K562 (cell line): ENCODE measurements around the gene TMPRSS7. TPM values are rescaled to one million over a fixed set of nuclear protein-coding genes. Genes with fewer than 3 reads are reported as not detected.

Experiments
- ATAC-seq: fragments of 200-7000 bp; cut with Tn5 transposase; 3 replicates; pipeline ENCODE4 v1.9.1; 2020; ENCODE audit warnings: moderate library complexity
- BruUV-seq: library from RNA; stranded (reverse); fragments of 400-500 nt; replicated peaks from 2 replicates; lab custom pipeline; 2021; lab: Mats Ljungman, UMichigan
- CTCF ChIA-PET: fragments of 300-600 bp; formaldehyde crosslinking; extraction: SDS; loops from one replicate; lab custom pipeline; 2021; ENCODE audit warnings: low intra/inter-chr PET ratio; lab: Yijun Ruan, JAX
- POLR2A ChIA-PET: fragments of 300-600, 350-650 bp; sonication (Branson Sonifier 250); formaldehyde crosslinking; extraction: SDS; loops from one replicate; lab custom pipeline; 2021; ENCODE audit warnings: antibody characterized with exemption, inconsistent platforms; lab: Yijun Ruan, JAX
- DNase-seq, 4 experiments: peaks; one replicate each; pipeline versions ENCODE4 v3.0.0 to v3.0.0-alpha.2; 2011 to 2018; ENCODE audit warnings: low spot score in 3 of 4, mixed read lengths in 3 of 4; ENCODE audit errors: extremely low read depth in 1 of 4
- FAIRE-seq: peaks from 2 replicates; lab custom pipeline; 2011; peaks lifted over from hg19 to GRCh38; lab: Jason Lieb, UNC
- H2AFZ ChIP-seq: 2 replicates; pipeline ENCODE4 v1.6.0; 2011; ENCODE audit warnings: low read depth, low read length, control low read depth, inconsistent platforms
- H3K27ac ChIP-seq: fragments of 200-600 bp; 3 replicates; pipeline ENCODE4 v1.8.0; 2011; ENCODE audit warnings: low read depth, mild to moderate bottlenecking, control low read depth, inconsistent platforms, low read length, moderate library complexity, mixed read lengths; ENCODE audit errors: extremely low read depth
- H3K27me3 ChIP-seq, 2 experiments: fragments of 300-600 bp in 1 of 2; 2 replicates in 1 of 2; 3 replicates in 1 of 2; pipeline versions ENCODE4 v1.6.0 to v1.8.0; 2011; ENCODE audit warnings: inconsistent platforms in 2 of 2, low read length in 2 of 2, mild to moderate bottlenecking in 1 of 2, mixed read lengths in 1 of 2, moderate library complexity in 1 of 2; ENCODE audit not compliant: control insufficient read depth in 2 of 2, insufficient read depth in 2 of 2
- H3K36me3 ChIP-seq: fragments of 300-600 bp; 3 replicates; pipeline ENCODE4 v1.8.0; 2011; ENCODE audit warnings: mild to moderate bottlenecking, low read length, inconsistent platforms; ENCODE audit not compliant: control insufficient read depth, insufficient read depth
- H3K4me1 ChIP-seq, 2 experiments: fragments of 200-600 bp in 1 of 2; replicated peaks in 1 of 2; 2 replicates in 1 of 2; 3 replicates in 1 of 2; pipeline versions ENCODE4 v1.5.1 to v1.8.0; 2011; ENCODE audit warnings: inconsistent platforms in 2 of 2, low read length in 2 of 2, mild to moderate bottlenecking in 1 of 2, mixed read lengths in 1 of 2, moderate library complexity in 1 of 2; ENCODE audit not compliant: control insufficient read depth in 2 of 2, insufficient read depth in 2 of 2
- H3K4me2 ChIP-seq: 2 replicates; pipeline ENCODE4 v1.6.1; 2011; ENCODE audit warnings: low read length, control low read depth, inconsistent platforms, mixed read lengths; ENCODE audit not compliant: insufficient read depth
- H3K4me3 ChIP-seq: fragments of 200-600 bp; sonication (generic), shearing (Covaris generic); 2 replicates; pipeline ENCODE4 v1.5.1; 2016; ENCODE audit warnings: control low read depth, inconsistent platforms
- H3K79me2 ChIP-seq: fragments of 200-600 bp; 3 replicates; pipeline ENCODE4 v1.8.0; 2011; ENCODE audit warnings: low read length, inconsistent platforms; ENCODE audit not compliant: control insufficient read depth, insufficient read depth
- H3K9ac ChIP-seq, 2 experiments: 2 replicates each; pipeline versions ENCODE4 v1.6.0 to v1.6.1; 2011; ENCODE audit warnings: low read depth in 2 of 2, low read length in 2 of 2, control low read depth in 1 of 2, inconsistent platforms in 1 of 2, mild to moderate bottlenecking in 1 of 2, mixed read lengths in 1 of 2; ENCODE audit not compliant: insufficient read depth in 1 of 2
- H3K9me1 ChIP-seq: one replicate; pipeline ENCODE4 v1.6.0; 2011; ENCODE audit warnings: inconsistent platforms, mild to moderate bottlenecking, low read length, moderate library complexity; ENCODE audit not compliant: control insufficient read depth, insufficient read depth
- H3K9me3 ChIP-seq: replicated peaks from 2 replicates; pipeline ENCODE4 v1.5.1; 2011; ENCODE audit warnings: low read depth, low read length, inconsistent platforms; ENCODE audit not compliant: control insufficient read depth, insufficient read depth
- H4K20me1 ChIP-seq: replicated peaks from 2 replicates; pipeline ENCODE4 v1.6.1; 2011; ENCODE audit warnings: low read length, inconsistent platforms, mixed read lengths; ENCODE audit not compliant: control insufficient read depth, insufficient read depth
- CTCFL ChIP-seq: IDR thresholded peaks from 2 replicates; pipeline ENCODE4 v1.6.1; 2011; ENCODE audit warnings: borderline replicate concordance, low read depth, mild to moderate bottlenecking, moderate library complexity, low read length; ENCODE audit not compliant: insufficient read depth, poor library complexity, severe bottlenecking
- ETV1 ChIP-seq: fragments of 450-650 bp; conservative IDR thresholded peaks from 2 replicates; pipeline ENCODE4 v1.6.1; 2016; ENCODE audit warnings: missing genetic modification characterization, control low read depth, low read depth, missing compliant biosample characterization
- FOXA3 ChIP-seq, 2 experiments: fragments of 450-650 bp in 1 of 2; sonication (generic) in 1 of 2; formaldehyde crosslinking; IDR thresholded peaks in 1 of 2; conservative IDR thresholded peaks in 1 of 2; 2 replicates each; pipeline versions ENCODE4 v1.4.0 to v1.8.0; 2020 to 2022; ENCODE audit warnings: mild to moderate bottlenecking in 2 of 2, missing genetic modification reagents in 1 of 2
- MYBL2 ChIP-seq, 2 experiments: fragments of 450-650 bp in 1 of 2; sonication (generic) in 1 of 2; formaldehyde crosslinking in 1 of 2; IDR thresholded peaks; 2 replicates each; pipeline versions ENCODE4 v1.6.1 to v1.8.1; 2017 to 2022; ENCODE audit warnings: borderline replicate concordance in 1 of 2, inconsistent platforms in 1 of 2, low read depth in 1 of 2, mild to moderate bottlenecking in 1 of 2, missing genetic modification reagents in 1 of 2, moderate library complexity in 1 of 2
- NR4A1 ChIP-seq, 2 experiments: fragments of 250-450 bp in 1 of 2; fragments of 450-650 bp in 1 of 2; sonication (Bioruptor Pico) in 1 of 2; IDR thresholded peaks; 2 replicates each; pipeline versions ENCODE4 v1.4.0 to v1.6.1; 2016 to 2020; ENCODE audit warnings: mild to moderate bottlenecking in 2 of 2, missing compliant biosample characterization in 1 of 2, missing genetic modification characterization in 1 of 2, moderate library complexity in 1 of 2
- RREB1 ChIP-seq: fragments of 250-450 bp; sonication (Bioruptor Pico); IDR thresholded peaks from 2 replicates; pipeline ENCODE4 v1.4.0; 2020
- WGBS: fragments of 100-300 bp; shearing (Covaris generic); methylation state at CpG from one replicate; pipeline ENCODE4 v1.1.6; 2016; ENCODE audit warnings: low coverage, mixed read lengths; ENCODE audit not compliant: insufficient coverage; ENCODE audit errors: missing lambda C conversion rate; 5-methylcytosine and 5-hydroxymethylcytosine counted together
- in situ Hi-C: fragments of 300-500 bp; cut with MboI; formaldehyde crosslinking; loops from 4 replicates; pipeline ENCODE4 v1.15.0; 2018; ENCODE audit warnings: inconsistent platforms, mixed read lengths
- intact Hi-C: fragments of 100-400 bp; cut with micrococcal nuclease; formaldehyde crosslinking; loops from 2 replicates; pipeline ENCODE4 v1.14.2; 2022
- polyA plus RNA-seq, 8 experiments: library from polyadenylated mRNA; depleted of rRNA in 4 of 8; stranded (reverse) in 5 of 8; unstranded in 3 of 8; fragments of >200 nt; fragmentation: Nextera tagmentation in 2 of 8; fragmentation: Illumina TruSeq in 1 of 8; extraction: Ambion mirVana in 2 of 8; extraction: Trizol in 1 of 8; gene quantifications; 2 replicates each; pipeline versions ENCODE4 v1.2.1 to v1.2.3, GENCODE V29; 2011 to 2014; ENCODE audit warnings: inconsistent platforms in 1 of 8, missing spikeins in 1 of 8
- total RNA-seq, 7 experiments: library from RNA; depleted of rRNA in 6 of 7; stranded (reverse); fragments of >200 nt in 6 of 7; fragmentation: Illumina TruSeq in 2 of 7; extraction: Trizol in 2 of 7; gene quantifications; 2 replicates each; pipeline versions ENCODE4 v1.2.1 to v1.2.3, GENCODE V29; 2011 to 2021; ENCODE audit warnings: low replicate concordance in 1 of 7

TMPRSS7 gene
- total and polyA plus RNA-seq, 9 of the 15 experiments (the other 6 are each of a cell fraction or from before 2014, with no cell fraction given), result not detected

GRCh38 chr3:112088944-112089343 is 54.4 kb downstream of the TMPRSS7 start (continued):
- TF ChIP-seq CTCFL, result no peak
- TF ChIP-seq FOXA3 (CRISPR knock-in tag; conservative IDR thresholded peaks at IDR 0.05 in 1 of 2, IDR thresholded peaks at IDR 0.05 in 1 of 2), result no peak

GRCh38 chr3:112089956-112090886 is 55.7 kb downstream of the TMPRSS7 start:
- no peak for ATAC-seq
- no peaks in the 10 kb centered on the region for H3K79me2 ChIP-seq
- H3K9me3 ChIP-seq, result no peaks in the 10 kb centered on the region
- H3K9me1 ChIP-seq, result no peaks in the 10 kb centered on the region
- ChIA-PET POLR2A (no interaction called here), CTCF (no interaction called here)
- H3K9ac ChIP-seq, result no peak overlapping the region
- no peak overlapping the region for H3K27ac ChIP-seq
- no peak for FAIRE-seq
- intact Hi-C loops (no loop called here), in situ Hi-C loops (no loop called here)
- no peak for DNase-seq
- no peak overlapping the region for H3K4me2 ChIP-seq
- H3K4me1 ChIP-seq, result peaks cover 5 to 13% of the 10 kb centered on the region in 2 experiments; a peak in 3 of 5 replicates
- no TSS peak for BruUV-seq
- WGBS, result 71% methylated on average over 9 of the region's 9 CpGs
- no peak overlapping the region for H3K4me3 ChIP-seq
- no peaks in the 10 kb centered on the region for H4K20me1 ChIP-seq
- TF ChIP-seq NR4A1 (CRISPR knock-in tag; IDR thresholded peaks at IDR 0.05) (no peak), NR4A1 (tag; IDR thresholded peaks at IDR 0.05) (no peak), ETV1 (tag) (peak; percentile 54; the same call in 1 of the 2 replicates), RREB1 (CRISPR knock-in tag) (no peak), MYBL2 (IDR thresholded peaks at IDR 0.05; ENCODE audit: low read depth) (no peak), MYBL2 (CRISPR knock-in tag; IDR thresholded peaks at IDR 0.05; ENCODE audit: borderline replicate concordance) (no peak)
- no peaks in the 10 kb centered on the region for H3K36me3 ChIP-seq
- H2AFZ ChIP-seq, result no peak overlapping the region
- H3K27me3 ChIP-seq, result no peaks in the 10 kb centered on the region
